Esophagus squamous epithelium (tissue), 5 donors: ENCODE data around the gene DZIP1. TPM values are rescaled to one million over a fixed set of nuclear protein-coding genes. Genes with fewer than 3 reads are reported as not detected.

Experiments
- DNase-seq: peaks from one replicate; lab custom pipeline; 2025; lab: John Stamatoyannopoulos, UW
- H3K27ac ChIP-seq, 4 donors: fragments of 200-600 bp; sonication (generic); one replicate each; pipeline ENCODE4 v1.5.1; 2016 to 2019; ENCODE audit warnings: mild to moderate bottlenecking in 1 of 4
- H3K27me3 ChIP-seq, 4 donors: fragments of 200-600 bp; sonication (generic); 1 replicate in 3 of 4; 2 replicates in 1 of 4; pipeline versions ENCODE4 v1.5.1 to v1.6.0; 2017 to 2021; ENCODE audit warnings: antibody characterized with exemption in 1 of 4
- H3K36me3 ChIP-seq, 3 donors: fragments of 200-600 bp; sonication (generic); one replicate each; pipeline ENCODE4 v1.5.1; 2016 to 2019
- H3K4me1 ChIP-seq, 3 donors: fragments of 200-600 bp; sonication (generic); one replicate each; pipeline ENCODE4 v1.5.1; 2017 to 2019
- H3K4me3 ChIP-seq, 4 donors: fragments of 200-600 bp; sonication (generic); 1 replicate in 3 of 4; 2 replicates in 1 of 4; pipeline ENCODE4 v1.5.1; 2016 to 2019; ENCODE audit warnings: mild to moderate bottlenecking in 2 of 4, moderate library complexity in 1 of 4
- H3K9me3 ChIP-seq, 3 donors: fragments of 200-600 bp; sonication (generic); one replicate each; pipeline ENCODE4 v1.5.1; 2016 to 2019
- CTCF ChIP-seq, 6 experiments: fragments of 450-650 bp in 4 of 6; fragments of 200-600 bp in 2 of 6; sonication (generic) in 2 of 6; IDR thresholded peaks; one replicate each; pipeline ENCODE4 v1.5.1; 2016 to 2019; ENCODE audit warnings: antibody characterized with exemption in 6 of 6, mild to moderate bottlenecking in 4 of 6, moderate library complexity in 4 of 6
- POLR2A ChIP-seq, 4 donors: fragments of 450-650 bp; IDR thresholded peaks; one replicate each; pipeline ENCODE4 v1.6.1; 2017; ENCODE audit warnings: antibody characterized with exemption in 4 of 4, mild to moderate bottlenecking in 4 of 4, moderate library complexity in 3 of 4
- WGBS, 2 donors: methylation state at CpG; one replicate each; pipeline ENCODE4 v1.1.5; 2018; 5-methylcytosine and 5-hydroxymethylcytosine counted together
- intact Hi-C: fragments of 100-400 bp; cut with DNase I; formaldehyde crosslinking; loops from one replicate; pipeline ENCODE4 v1.15.0; 2022
- total RNA-seq, 4 donors: library from RNA; depleted of rRNA; stranded (reverse); fragments of >200 nt; gene quantifications; one replicate each; pipeline ENCODE4 v1.1.0, GENCODE V29; 2016
- donor health status: DM: yes; HTN: yes; CAD: no.

Gene DZIP1
- total RNA-seq, 4 donors from 2014 or later, result 2.9 to 12.8 (median 7.0) TPM

GRCh38 chr13:95629071-95629470 is 15.4 kb downstream of the DZIP1 start:
- no peak overlapping the region for H3K27ac ChIP-seq
- no peaks in the 10 kb centered on the region for H3K27me3 ChIP-seq
- no peak for TF ChIP-seq POLR2A (IDR thresholded peaks at IDR 0.05)
- no peak for TF ChIP-seq CTCF (IDR thresholded peaks at IDR 0.05)
- peaks cover 0 to 34% (median 0%) of the 10 kb centered on the region in 3 donors for H3K36me3 ChIP-seq
- no peak overlapping the region for H3K4me3 ChIP-seq
- 33 to 73% methylated on average over 2 to 4 of the region's 4 CpGs for WGBS, 2 donors
- no peak for DNase-seq
- intact Hi-C loops, result no loop called here
- no peaks in the 10 kb centered on the region for H3K9me3 ChIP-seq
- H3K4me1 ChIP-seq, result no peaks in the 10 kb centered on the region

- intact Hi-C loops, result no loop called here
- TF ChIP-seq CTCF (IDR thresholded peaks at IDR 0.05), result no peak
- no peak for TF ChIP-seq POLR2A (IDR thresholded peaks at IDR 0.05)
- 88% methylated on average over 1 of the region's 1 CpG for WGBS, 2 donors
Observed at GRCh38 chr13:95628488-95628887, 16.0 kb downstream of the DZIP1 start.

GRCh38 chr13:95627590-95627989 is 16.9 kb downstream of the DZIP1 start:
- Histone ChIP-seq H3K27ac (no peak overlapping the region), H3K27me3 (no peaks in the 10 kb centered on the region), H3K36me3 (peaks cover 0 to 34% (median 0%) of the 10 kb centered on the region in 3 donors), H3K4me3 (no peak overlapping the region), H3K9me3 (no peaks in the 10 kb centered on the region), H3K4me1 (no peaks in the 10 kb centered on the region)
- WGBS, 2 donors, result 91 to 95% methylated on average over 1 of the region's 1 CpG
- intact Hi-C loops, result no loop called here
- TF ChIP-seq POLR2A (IDR thresholded peaks at IDR 0.05) (no peak), CTCF (IDR thresholded peaks at IDR 0.05) (no peak)
- DNase-seq, result no peak

More at GRCh38 chr13:95628488-95628887, 16.0 kb downstream of the DZIP1 start:
- H3K27me3 ChIP-seq, result no peaks in the 10 kb centered on the region
- peaks cover 0 to 34% (median 0%) of the 10 kb centered on the region in 3 donors for H3K36me3 ChIP-seq
- no peak for DNase-seq
- no peaks in the 10 kb centered on the region for H3K4me1 ChIP-seq
- H3K27ac ChIP-seq, result no peak overlapping the region
- no peak overlapping the region for H3K4me3 ChIP-seq
- no peaks in the 10 kb centered on the region for H3K9me3 ChIP-seq

GRCh38 chr13:95626768-95627167 is 17.7 kb downstream of the DZIP1 start:
- TF ChIP-seq CTCF (IDR thresholded peaks at IDR 0.05) (no peak), POLR2A (IDR thresholded peaks at IDR 0.05) (no peak)
- peaks cover 0 to 2% (median 0%) of the 10 kb centered on the region in 3 donors for H3K4me1 ChIP-seq
- DNase-seq, result no peak
- H3K4me3 ChIP-seq, result no peak overlapping the region
- intact Hi-C loops, result no loop called here
- H3K36me3 ChIP-seq, result peaks cover 0 to 34% (median 0%) of the 10 kb centered on the region in 3 donors
- no peaks in the 10 kb centered on the region for H3K9me3 ChIP-seq
- no peaks in the 10 kb centered on the region for H3K27me3 ChIP-seq
- no peak overlapping the region for H3K27ac ChIP-seq

GRCh38 chr13:95624020-95624419 is 20.5 kb downstream of the DZIP1 start:
- no peak for TF ChIP-seq POLR2A (IDR thresholded peaks at IDR 0.05)
- peak; percentile 43 to 65 (median 54) for TF ChIP-seq CTCF (IDR thresholded peaks at IDR 0.05)
- Histone ChIP-seq H3K27ac (no peak overlapping the region), H3K27me3 (no peaks in the 10 kb centered on the region), H3K4me3 (no peak overlapping the region), H3K9me3 (no peaks in the 10 kb centered on the region), H3K4me1 (peaks cover 0 to 17% (median 0%) of the 10 kb centered on the region in 3 donors), H3K36me3 (peaks cover 0 to 33% (median 0%) of the 10 kb centered on the region in 3 donors)
- no peak for DNase-seq
- intact Hi-C loops, result loop anchor here (5.0 kb wide), 1 partner anchor 213 kb away; no protein-coding TSS in a partner anchor
- WGBS, 2 donors, result 3 to 13% methylated on average over 5 of the region's 5 CpGs
